GF-D8 (cell line): ENCODE results near the gene KCND3.

ENCODE experiments used
- DNase-seq: peaks from one replicate; lab custom pipeline; 2025; lab: John Stamatoyannopoulos, UW

Gene KCND3

GRCh38 chr1:111725192-111725591 lies 264.3 kb downstream of the KCND3 start:
- DNase-seq = no peak

GRCh38 chr1:111723871-111724270 lies 265.6 kb downstream of the KCND3 start:
- DNase-seq = no peak

GRCh38 chr1:111723091-111723806 lies 266.2 kb downstream of the KCND3 start:
- DNase-seq = no peak

GRCh38 chr1:111720977-111721786 lies 268.3 kb downstream of the KCND3 start:
- no peak for DNase-seq
